Stimulated activated CD8-positive, alpha-beta memory T cell treated with anti-CD3 and anti-CD28 coated beads, Interleukin-12 subunit alpha, Interleukin-12 subunit beta, amount 100 ng/mL, for 4 hours (primary cell): ENCODE data around the gene GALNTL6.

Source experiments
- DNase-seq: peaks from one replicate; pipeline ENCODE4 v3.0.0-alpha.2; 2020; ENCODE audit warnings: low read depth

The GALNTL6 gene

DNA sequence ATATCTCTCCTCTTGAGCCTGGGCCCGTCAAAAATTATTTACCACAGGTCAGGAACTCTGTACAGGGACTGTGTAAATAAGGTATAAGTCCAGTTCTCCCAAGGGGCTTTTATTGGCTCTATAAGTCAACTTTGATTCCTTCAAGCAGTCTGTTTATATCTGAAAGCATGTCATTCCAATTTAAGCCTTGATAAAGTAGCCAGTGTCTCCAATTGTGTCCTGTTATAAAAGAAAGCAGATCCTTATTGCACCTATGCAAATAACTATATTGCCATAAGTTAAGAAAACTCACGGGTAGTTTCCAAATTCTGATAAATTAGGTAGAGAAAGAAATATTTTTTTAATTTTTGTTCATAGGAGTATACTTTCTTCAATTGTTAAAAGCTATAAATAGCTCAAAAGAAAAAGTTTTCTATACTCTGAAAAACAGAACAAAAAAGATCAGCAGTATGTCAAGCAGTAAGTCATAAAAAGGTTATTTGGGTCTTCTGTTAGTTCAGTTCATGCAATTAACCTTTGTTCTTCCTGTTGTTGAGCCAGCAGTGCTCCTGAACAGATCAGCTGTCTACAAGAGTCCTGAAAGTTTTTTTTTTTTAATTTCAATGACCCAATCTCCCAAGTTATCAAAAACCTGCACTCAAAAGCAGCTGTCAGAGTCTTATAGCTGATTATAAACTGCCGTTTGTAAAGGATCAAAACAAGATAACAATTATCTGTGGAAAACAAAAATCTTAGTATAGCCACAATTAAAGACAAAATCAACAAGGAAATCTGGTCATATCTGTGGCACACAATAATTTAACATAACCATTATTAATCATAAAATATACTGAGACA, 1177.0 kb downstream of the GALNTL6 start:
- no peak for DNase-seq

- DNase-seq, result no peak
These were observed 1179.6 kb downstream of the GALNTL6 start for GRCh38 chr4:172992648-172993378.

- DNase-seq, result no peak
These were observed 1182.0 kb downstream of the GALNTL6 start for GRCh38 chr4:172995161-172995560.

DNA sequence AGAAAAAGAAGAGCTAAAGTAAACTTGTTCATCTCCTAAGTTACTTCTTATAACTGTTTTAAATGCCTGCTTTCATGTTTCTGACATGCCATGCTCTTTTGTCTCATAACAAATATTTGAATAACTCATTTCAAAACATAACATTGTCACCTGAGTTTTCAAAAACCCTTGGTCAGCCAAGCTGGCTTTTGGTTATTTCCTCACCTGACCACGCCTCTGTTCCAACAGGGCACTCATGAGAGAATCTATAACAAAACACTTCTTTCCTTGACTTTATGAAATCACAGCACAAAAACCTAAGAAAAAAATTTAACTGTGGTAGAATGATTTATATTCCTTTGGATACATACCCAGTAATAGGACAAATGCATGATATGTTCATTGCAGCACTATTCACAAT, 1182.5 kb downstream of the GALNTL6 start:
- DNase-seq, result no peak

- no peak for DNase-seq
These were observed 1183.5 kb downstream of the GALNTL6 start for GRCh38 chr4:172996571-172997216.

DNA sequence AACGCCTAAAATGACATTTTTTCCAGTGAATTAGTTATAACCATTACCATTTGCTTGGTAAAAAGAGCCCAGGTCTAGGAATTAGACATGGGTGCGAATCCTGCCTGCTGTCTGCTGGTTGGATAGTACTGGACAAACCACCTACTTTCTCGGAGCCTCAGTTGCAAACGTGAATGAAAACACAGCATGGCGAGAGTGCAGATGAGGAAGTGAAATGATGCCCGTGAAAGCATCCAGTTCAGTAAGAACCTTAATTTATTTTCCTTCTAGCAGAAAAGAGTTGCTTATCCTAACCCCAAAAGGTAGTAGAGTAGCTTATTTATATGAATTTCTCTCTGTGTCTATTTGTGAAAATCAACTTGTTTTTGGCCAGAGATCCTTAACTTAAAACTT, 1184.0 kb downstream of the GALNTL6 start:
- DNase-seq, result no peak

- no peak for DNase-seq
These were observed 1184.7 kb downstream of the GALNTL6 start for GRCh38 chr4:172997856-172998255.

DNA sequence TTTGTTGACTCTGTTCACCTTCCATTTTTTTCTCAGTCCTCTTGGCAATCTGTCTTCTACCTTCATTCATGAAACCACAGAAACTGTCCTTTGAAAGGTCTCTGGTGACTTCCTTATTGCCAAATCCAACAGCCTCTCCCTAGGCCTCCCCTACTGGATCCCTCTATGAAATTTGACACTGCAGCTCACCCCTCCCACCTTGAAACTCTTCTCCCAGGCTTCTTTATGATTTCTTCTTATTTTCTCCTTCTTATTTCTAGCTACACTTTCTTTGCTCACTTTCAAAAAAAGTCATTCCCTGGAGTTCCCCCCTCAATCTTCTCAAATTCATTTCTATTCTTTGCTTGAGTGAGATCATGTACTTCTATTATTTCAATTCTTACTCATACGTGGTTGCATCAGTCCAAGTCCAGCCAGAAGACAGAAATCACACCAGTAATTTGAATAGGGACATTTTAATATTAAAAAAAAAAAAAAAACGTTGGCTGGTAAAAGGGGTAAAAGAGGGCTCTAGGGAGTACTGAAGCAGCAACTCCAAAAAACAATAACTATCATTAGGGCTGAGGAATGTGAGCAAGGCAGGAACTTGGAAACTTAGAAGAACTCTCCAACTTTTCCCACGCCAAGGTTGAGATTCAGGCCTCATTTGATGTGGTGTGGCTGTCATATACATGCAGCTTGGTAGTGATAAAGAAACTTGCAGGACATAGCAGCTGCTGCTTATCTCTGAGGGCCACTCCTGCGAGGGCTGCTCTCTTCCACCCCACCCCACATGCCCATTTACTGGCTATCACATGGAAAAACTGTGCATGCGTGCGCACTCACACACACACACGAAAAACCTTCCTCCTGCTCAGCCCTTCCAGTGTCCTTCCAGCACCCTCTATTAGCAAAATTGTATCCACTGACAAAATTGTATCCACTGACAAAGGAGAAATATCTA, 1185.6 kb downstream of the GALNTL6 start:
- DNase-seq, result no peak

DNA sequence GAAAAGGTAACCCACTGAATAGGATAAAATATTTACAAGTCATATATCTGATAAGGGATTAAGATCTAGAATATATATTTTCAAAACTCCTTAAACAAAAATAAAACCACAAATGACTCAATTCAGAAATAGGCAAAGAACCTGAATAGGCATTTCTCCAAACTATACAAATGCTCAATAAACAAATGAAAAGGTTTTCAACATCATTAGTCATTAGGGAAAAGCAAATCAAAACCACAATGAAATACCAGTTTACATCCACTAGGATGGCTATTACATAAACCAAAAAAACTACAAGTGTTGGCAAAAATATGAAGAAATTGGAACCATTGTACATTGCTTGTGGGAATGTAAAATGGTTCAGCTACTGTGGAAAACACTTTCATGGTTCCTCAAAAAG, 1188.4 kb downstream of the GALNTL6 start:
- no peak for DNase-seq

DNA sequence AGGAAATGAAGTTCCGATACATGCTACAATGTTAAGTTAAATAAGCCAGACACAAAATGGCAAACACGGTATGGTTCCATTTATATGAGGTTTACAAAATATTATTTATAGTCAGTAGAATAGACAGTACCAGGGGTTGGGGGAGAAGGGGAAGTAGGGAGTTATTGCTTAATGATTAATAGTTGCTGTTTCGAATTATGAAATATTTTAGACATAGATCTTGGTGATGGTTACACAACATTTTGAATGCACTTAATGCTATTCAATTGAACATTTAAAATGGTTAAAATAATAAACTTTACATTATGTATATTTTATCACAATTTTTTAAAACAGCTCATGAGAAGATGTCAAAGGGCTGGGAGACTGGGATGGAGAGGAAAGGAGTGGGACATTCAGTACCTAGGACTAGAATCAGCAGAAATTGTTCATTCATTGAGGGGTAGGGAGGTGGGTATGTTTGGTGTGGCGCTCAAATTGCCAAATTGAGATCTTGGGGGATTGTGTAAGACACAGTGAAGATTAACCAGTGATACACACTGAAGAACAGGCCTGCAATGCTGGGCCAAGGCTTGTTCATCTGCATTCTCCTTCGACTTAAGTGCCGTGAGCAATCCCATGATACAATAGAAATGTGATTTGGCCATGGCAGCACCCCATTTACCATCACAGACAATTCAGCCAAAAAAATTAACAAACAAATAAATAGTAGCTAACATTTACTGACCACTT, 1189.8 kb downstream of the GALNTL6 start:
- no peak for DNase-seq

GRCh38 chr4:173005912-173006633, 1192.9 kb downstream of the GALNTL6 start:
- no peak for DNase-seq

GRCh38 chr4:173008436-173008835, 1195.2 kb downstream of the GALNTL6 start:
- DNase-seq, result no peak

GRCh38 chr4:173009129-173009823, 1196.1 kb downstream of the GALNTL6 start:
- no peak for DNase-seq

DNA sequence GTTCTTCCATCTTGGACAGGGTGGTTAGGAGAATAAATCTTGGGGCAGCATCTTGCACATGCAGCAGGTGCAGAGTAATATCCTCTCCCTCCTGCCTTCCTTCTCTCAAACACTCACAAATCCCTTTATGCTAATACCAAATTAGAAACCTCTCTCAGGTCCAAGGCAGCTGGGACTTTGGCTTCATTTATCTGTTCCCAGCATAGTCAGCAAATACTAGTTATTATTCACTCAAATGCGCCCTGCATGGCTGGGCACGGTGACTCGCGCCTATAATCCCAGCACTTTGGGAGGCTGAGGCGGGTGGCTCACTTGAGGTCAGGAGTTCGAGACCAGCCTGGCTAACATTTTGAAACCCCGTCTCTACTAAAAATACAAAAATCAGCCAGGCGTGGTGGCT, 1199.4 kb downstream of the GALNTL6 start:
- no peak for DNase-seq

DNA sequence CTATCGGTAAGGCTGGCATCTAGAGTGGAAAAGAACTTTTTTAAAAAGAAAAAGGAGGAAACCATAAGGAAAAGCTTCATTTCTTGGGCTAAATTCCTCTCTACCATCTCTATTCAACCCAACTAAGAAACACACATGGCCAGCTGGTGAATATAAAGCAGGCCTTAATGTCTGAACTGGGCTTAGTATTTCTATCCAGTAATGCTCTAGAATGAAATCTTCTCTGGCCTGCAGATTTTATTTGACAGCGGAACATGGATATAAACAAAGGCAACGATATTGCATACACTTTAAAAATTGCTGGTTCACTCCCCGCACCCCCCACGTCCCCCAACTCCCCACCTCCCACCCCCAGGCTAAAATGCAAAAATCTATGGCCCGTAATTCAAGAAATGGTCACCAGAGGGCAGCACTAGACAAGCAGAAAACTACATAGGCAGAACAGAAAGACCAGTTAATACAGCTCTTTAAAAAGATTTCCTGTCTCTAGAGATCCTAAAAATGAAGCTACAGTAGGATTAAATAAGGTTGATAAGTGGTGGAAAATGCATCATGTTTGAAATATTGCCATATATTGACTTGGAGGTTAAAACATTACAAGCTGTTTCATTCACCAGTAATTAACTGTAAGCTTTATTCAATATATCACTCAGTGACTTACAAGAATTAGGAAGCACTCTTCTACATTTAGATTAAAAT, 1200.2 kb downstream of the GALNTL6 start:
- no peak for DNase-seq

- no peak for DNase-seq
These were observed 1200.9 kb downstream of the GALNTL6 start for GRCh38 chr4:173014113-173014558.

- DNase-seq, result no peak
These were observed 1201.6 kb downstream of the GALNTL6 start for GRCh38 chr4:173014836-173015235.

DNA sequence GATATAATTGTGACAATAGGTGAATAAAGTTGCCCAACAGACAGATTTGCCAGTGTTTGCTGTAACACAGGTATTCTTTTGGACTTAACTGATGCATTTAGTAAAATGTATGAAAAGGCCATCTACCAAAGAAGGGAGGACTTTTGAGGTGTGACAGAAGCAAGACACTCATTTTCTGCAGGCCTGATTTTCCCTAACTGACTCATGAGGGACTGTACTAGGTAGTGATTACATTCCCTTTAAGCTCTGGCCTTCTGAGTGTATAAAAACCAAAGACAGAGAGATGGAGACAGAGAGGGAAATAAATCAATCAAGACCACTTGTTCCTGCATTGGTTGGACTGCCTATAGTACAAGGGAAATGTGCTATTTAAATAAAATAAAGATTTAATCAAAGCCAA, 1204.6 kb downstream of the GALNTL6 start:
- DNase-seq, result no peak

GRCh38 chr4:173018446-173018845, 1205.2 kb downstream of the GALNTL6 start:
- no peak for DNase-seq
